K562 (cell line): Measurements from ENCODE around the gene TFF2. TPM values are rescaled to one million over a fixed set of nuclear protein-coding genes. Genes with fewer than 3 reads are reported as not detected.

Experiments
- ATAC-seq: fragments of 200-7000 bp; cut with Tn5 transposase; 3 replicates; pipeline ENCODE4 v1.9.1; 2020; ENCODE audit warnings: moderate library complexity
- BruUV-seq: library from RNA; stranded (reverse); fragments of 400-500 nt; replicated peaks from 2 replicates; lab custom pipeline; 2021; lab: Mats Ljungman, UMichigan
- CTCF ChIA-PET: fragments of 300-600 bp; formaldehyde crosslinking; extraction: SDS; loops from one replicate; lab custom pipeline; 2021; ENCODE audit warnings: low intra/inter-chr PET ratio; lab: Yijun Ruan, JAX
- POLR2A ChIA-PET: fragments of 300-600, 350-650 bp; sonication (Branson Sonifier 250); formaldehyde crosslinking; extraction: SDS; loops from one replicate; lab custom pipeline; 2021; ENCODE audit warnings: antibody characterized with exemption, inconsistent platforms; lab: Yijun Ruan, JAX
- DNase-seq, 4 experiments: peaks; one replicate each; pipeline versions ENCODE4 v3.0.0 to v3.0.0-alpha.2; 2011 to 2018; ENCODE audit warnings: low spot score in 3 of 4, mixed read lengths in 3 of 4; ENCODE audit errors: extremely low read depth in 1 of 4
- FAIRE-seq: peaks from 2 replicates; lab custom pipeline; 2011; peaks lifted over from hg19 to GRCh38; lab: Jason Lieb, UNC
- H2AFZ ChIP-seq: 2 replicates; pipeline ENCODE4 v1.6.0; 2011; ENCODE audit warnings: low read depth, low read length, control low read depth, inconsistent platforms
- H3K27ac ChIP-seq: fragments of 200-600 bp; 3 replicates; pipeline ENCODE4 v1.8.0; 2011; ENCODE audit warnings: low read depth, mild to moderate bottlenecking, control low read depth, inconsistent platforms, low read length, moderate library complexity, mixed read lengths; ENCODE audit errors: extremely low read depth
- H3K27me3 ChIP-seq, 2 experiments: fragments of 300-600 bp in 1 of 2; 2 replicates in 1 of 2; 3 replicates in 1 of 2; pipeline versions ENCODE4 v1.6.0 to v1.8.0; 2011; ENCODE audit warnings: inconsistent platforms in 2 of 2, low read length in 2 of 2, mild to moderate bottlenecking in 1 of 2, mixed read lengths in 1 of 2, moderate library complexity in 1 of 2; ENCODE audit not compliant: control insufficient read depth in 2 of 2, insufficient read depth in 2 of 2
- H3K36me3 ChIP-seq: fragments of 300-600 bp; 3 replicates; pipeline ENCODE4 v1.8.0; 2011; ENCODE audit warnings: mild to moderate bottlenecking, low read length, inconsistent platforms; ENCODE audit not compliant: control insufficient read depth, insufficient read depth
- H3K4me1 ChIP-seq, 2 experiments: fragments of 200-600 bp in 1 of 2; replicated peaks in 1 of 2; 2 replicates in 1 of 2; 3 replicates in 1 of 2; pipeline versions ENCODE4 v1.5.1 to v1.8.0; 2011; ENCODE audit warnings: inconsistent platforms in 2 of 2, low read length in 2 of 2, mild to moderate bottlenecking in 1 of 2, mixed read lengths in 1 of 2, moderate library complexity in 1 of 2; ENCODE audit not compliant: control insufficient read depth in 2 of 2, insufficient read depth in 2 of 2
- H3K4me2 ChIP-seq: 2 replicates; pipeline ENCODE4 v1.6.1; 2011; ENCODE audit warnings: low read length, control low read depth, inconsistent platforms, mixed read lengths; ENCODE audit not compliant: insufficient read depth
- H3K4me3 ChIP-seq: fragments of 200-600 bp; sonication (generic), shearing (Covaris generic); 2 replicates; pipeline ENCODE4 v1.5.1; 2016; ENCODE audit warnings: control low read depth, inconsistent platforms
- H3K79me2 ChIP-seq: fragments of 200-600 bp; 3 replicates; pipeline ENCODE4 v1.8.0; 2011; ENCODE audit warnings: low read length, inconsistent platforms; ENCODE audit not compliant: control insufficient read depth, insufficient read depth
- H3K9ac ChIP-seq, 2 experiments: 2 replicates each; pipeline versions ENCODE4 v1.6.0 to v1.6.1; 2011; ENCODE audit warnings: low read depth in 2 of 2, low read length in 2 of 2, control low read depth in 1 of 2, inconsistent platforms in 1 of 2, mild to moderate bottlenecking in 1 of 2, mixed read lengths in 1 of 2; ENCODE audit not compliant: insufficient read depth in 1 of 2
- H3K9me1 ChIP-seq: one replicate; pipeline ENCODE4 v1.6.0; 2011; ENCODE audit warnings: inconsistent platforms, mild to moderate bottlenecking, low read length, moderate library complexity; ENCODE audit not compliant: control insufficient read depth, insufficient read depth
- H3K9me3 ChIP-seq: replicated peaks from 2 replicates; pipeline ENCODE4 v1.5.1; 2011; ENCODE audit warnings: low read depth, low read length, inconsistent platforms; ENCODE audit not compliant: control insufficient read depth, insufficient read depth
- H4K20me1 ChIP-seq: replicated peaks from 2 replicates; pipeline ENCODE4 v1.6.1; 2011; ENCODE audit warnings: low read length, inconsistent platforms, mixed read lengths; ENCODE audit not compliant: control insufficient read depth, insufficient read depth
- ERF ChIP-seq: fragments of 450-650 bp; formaldehyde crosslinking; IDR thresholded peaks from 2 replicates; pipeline ENCODE4 v1.4.0; 2020; ENCODE audit warnings: mild to moderate bottlenecking, mixed read lengths
- ESRRA ChIP-seq: fragments of 450-650 bp; IDR thresholded peaks from 2 replicates; pipeline ENCODE4 v1.6.1; 2014; ENCODE audit warnings: low read depth, mild to moderate bottlenecking, moderate library complexity, borderline replicate concordance
- OTX1 ChIP-seq: fragments of 450-650 bp; formaldehyde crosslinking; IDR thresholded peaks from 2 replicates; pipeline ENCODE4 v1.4.0; 2022; ENCODE audit warnings: mild to moderate bottlenecking
- PHF8 ChIP-seq: fragments of 200-600 bp; sonication (generic); IDR thresholded peaks from 2 replicates; pipeline ENCODE4 v1.6.1; 2012; ENCODE audit warnings: mixed run types, mild to moderate bottlenecking, inconsistent platforms, low read length, moderate library complexity, borderline replicate concordance
- POLR2B ChIP-seq: fragments of 450-650 bp; IDR thresholded peaks from 2 replicates; pipeline ENCODE4 v1.6.1; 2018; ENCODE audit warnings: low read depth; ENCODE audit not compliant: partially characterized antibody
- PPARD ChIP-seq: fragments of 250-450 bp; sonication (Bioruptor Pico); IDR thresholded peaks from 2 replicates; pipeline ENCODE4 v1.8.0; 2022; ENCODE audit warnings: inconsistent platforms, mild to moderate bottlenecking, moderate library complexity
- TBP ChIP-seq: optimal IDR thresholded peaks from 2 replicates; pipeline ENCODE3; 2011; ENCODE audit warnings: low read depth, low read length, improper control_type of control experiment
- TEAD2 ChIP-seq: fragments of 450-650 bp; IDR thresholded peaks from 2 replicates; pipeline ENCODE4 v1.6.1; 2016; ENCODE audit warnings: missing genetic modification characterization, control low read depth, missing compliant biosample characterization
- THRA ChIP-seq: fragments of 450-650 bp; IDR thresholded peaks from 2 replicates; pipeline ENCODE4 v1.6.1; 2017; ENCODE audit warnings: mild to moderate bottlenecking, moderate library complexity
- ZNF561 ChIP-seq: fragments of 450-650 bp; formaldehyde crosslinking; conservative IDR thresholded peaks from 2 replicates; pipeline ENCODE4 v1.4.0; 2020; ENCODE audit warnings: mild to moderate bottlenecking, moderate library complexity
- WGBS: fragments of 100-300 bp; shearing (Covaris generic); methylation state at CpG from one replicate; pipeline ENCODE4 v1.1.6; 2016; ENCODE audit warnings: low coverage, mixed read lengths; ENCODE audit not compliant: insufficient coverage; ENCODE audit errors: missing lambda C conversion rate; 5-methylcytosine and 5-hydroxymethylcytosine counted together
- in situ Hi-C: fragments of 300-500 bp; cut with MboI; formaldehyde crosslinking; loops from 4 replicates; pipeline ENCODE4 v1.15.0; 2018; ENCODE audit warnings: inconsistent platforms, mixed read lengths
- intact Hi-C: fragments of 100-400 bp; cut with micrococcal nuclease; formaldehyde crosslinking; loops from 2 replicates; pipeline ENCODE4 v1.14.2; 2022
- polyA plus RNA-seq, 8 experiments: library from polyadenylated mRNA; depleted of rRNA in 4 of 8; stranded (reverse) in 5 of 8; unstranded in 3 of 8; fragments of >200 nt; fragmentation: Nextera tagmentation in 2 of 8; fragmentation: Illumina TruSeq in 1 of 8; extraction: Ambion mirVana in 2 of 8; extraction: Trizol in 1 of 8; gene quantifications; 2 replicates each; pipeline versions ENCODE4 v1.2.1 to v1.2.3, GENCODE V29; 2011 to 2014; ENCODE audit warnings: inconsistent platforms in 1 of 8, missing spikeins in 1 of 8
- total RNA-seq, 7 experiments: library from RNA; depleted of rRNA in 6 of 7; stranded (reverse); fragments of >200 nt in 6 of 7; fragmentation: Illumina TruSeq in 2 of 7; extraction: Trizol in 2 of 7; gene quantifications; 2 replicates each; pipeline versions ENCODE4 v1.2.1 to v1.2.3, GENCODE V29; 2011 to 2021; ENCODE audit warnings: low replicate concordance in 1 of 7
- TF ChIP-seq, protein P1 (sequence below): sonication (generic); formaldehyde crosslinking; IDR thresholded peaks from 2 replicates; pipeline ENCODE4 v1.8.1; 2023; ENCODE audit warnings: mild to moderate bottlenecking, missing genetic modification reagents
- TF ChIP-seq, protein P2 (sequence below): fragments of 250-450 bp; sonication (Bioruptor Pico); IDR thresholded peaks from 2 replicates; pipeline ENCODE4 v1.5.0; 2021; ENCODE audit warnings: mild to moderate bottlenecking, borderline replicate concordance

The TFF2 gene
- total and polyA plus RNA-seq, 9 of the 15 experiments (the other 6 are each of a cell fraction or from before 2014, with no cell fraction given) = not detected

DNA sequence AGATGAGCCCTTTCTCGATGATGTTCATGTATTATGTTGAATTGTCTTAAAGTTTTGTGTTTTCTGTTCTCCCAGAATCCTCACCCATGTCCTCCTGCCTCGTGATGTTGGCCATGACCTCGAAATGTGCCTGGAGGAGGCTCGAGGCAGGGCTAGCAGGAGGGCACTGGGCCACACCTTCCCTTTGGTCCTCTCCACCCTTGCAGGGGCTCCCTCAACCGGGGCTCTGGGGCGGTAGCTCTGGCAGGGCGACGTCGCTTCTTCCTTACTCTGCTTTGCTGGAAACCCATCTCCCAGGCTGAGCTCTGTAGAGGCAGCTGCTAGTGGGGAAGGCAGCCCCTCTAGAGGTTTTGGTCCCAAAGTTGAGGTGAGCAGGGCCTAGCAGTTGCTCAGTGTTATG lies 49.8 kb downstream of the TFF2 start (continued):
- TF ChIP-seq TBP = no peak
- TF ChIP-seq PPARD = no peak
- TF ChIP-seq, protein P1, sequence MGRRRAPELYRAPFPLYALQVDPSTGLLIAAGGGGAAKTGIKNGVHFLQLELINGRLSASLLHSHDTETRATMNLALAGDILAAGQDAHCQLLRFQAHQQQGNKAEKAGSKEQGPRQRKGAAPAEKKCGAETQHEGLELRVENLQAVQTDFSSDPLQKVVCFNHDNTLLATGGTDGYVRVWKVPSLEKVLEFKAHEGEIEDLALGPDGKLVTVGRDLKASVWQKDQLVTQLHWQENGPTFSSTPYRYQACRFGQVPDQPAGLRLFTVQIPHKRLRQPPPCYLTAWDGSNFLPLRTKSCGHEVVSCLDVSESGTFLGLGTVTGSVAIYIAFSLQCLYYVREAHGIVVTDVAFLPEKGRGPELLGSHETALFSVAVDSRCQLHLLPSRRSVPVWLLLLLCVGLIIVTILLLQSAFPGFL = no peak
- no peak for TF ChIP-seq ESRRA

- Histone ChIP-seq H3K9me3 (no peaks in the 10 kb centered on the region), H3K79me2 (no peaks in the 10 kb centered on the region), H3K27me3 (peaks cover 66 to 77% of the 10 kb centered on the region in 2 experiments), H3K4me2 (no peak overlapping the region), H3K36me3 (no peaks in the 10 kb centered on the region), H4K20me1 (peaks cover 12% of the 10 kb centered on the region; the same call in 1 of the 2 replicates), H3K4me3 (no peak overlapping the region), H3K9me1 (peaks cover 3% of the 10 kb centered on the region), H3K9ac (no peak overlapping the region), H2AFZ (no peak overlapping the region), H3K4me1 (peaks cover 0 to 3% of the 10 kb centered on the region in 2 experiments; a peak in 1 of 5 replicates), H3K27ac (no peak overlapping the region)
- ChIA-PET POLR2A (interaction anchor here (1.1 kb wide), 1 partner anchor 9 kb away, joined by 4 read pairs; no protein-coding TSS in a partner anchor), CTCF (no interaction called here)
- no peak for FAIRE-seq
- WGBS = 0% methylated on average over 7 of the region's 7 CpGs
- DNase-seq = no peak
- ATAC-seq = no peak
- BruUV-seq = no TSS peak
- in situ Hi-C loops (no loop called here), intact Hi-C loops (no loop called here)
- TF ChIP-seq TEAD2 = no peak
- no peak for TF ChIP-seq ZNF561
- TF ChIP-seq, protein P2, sequence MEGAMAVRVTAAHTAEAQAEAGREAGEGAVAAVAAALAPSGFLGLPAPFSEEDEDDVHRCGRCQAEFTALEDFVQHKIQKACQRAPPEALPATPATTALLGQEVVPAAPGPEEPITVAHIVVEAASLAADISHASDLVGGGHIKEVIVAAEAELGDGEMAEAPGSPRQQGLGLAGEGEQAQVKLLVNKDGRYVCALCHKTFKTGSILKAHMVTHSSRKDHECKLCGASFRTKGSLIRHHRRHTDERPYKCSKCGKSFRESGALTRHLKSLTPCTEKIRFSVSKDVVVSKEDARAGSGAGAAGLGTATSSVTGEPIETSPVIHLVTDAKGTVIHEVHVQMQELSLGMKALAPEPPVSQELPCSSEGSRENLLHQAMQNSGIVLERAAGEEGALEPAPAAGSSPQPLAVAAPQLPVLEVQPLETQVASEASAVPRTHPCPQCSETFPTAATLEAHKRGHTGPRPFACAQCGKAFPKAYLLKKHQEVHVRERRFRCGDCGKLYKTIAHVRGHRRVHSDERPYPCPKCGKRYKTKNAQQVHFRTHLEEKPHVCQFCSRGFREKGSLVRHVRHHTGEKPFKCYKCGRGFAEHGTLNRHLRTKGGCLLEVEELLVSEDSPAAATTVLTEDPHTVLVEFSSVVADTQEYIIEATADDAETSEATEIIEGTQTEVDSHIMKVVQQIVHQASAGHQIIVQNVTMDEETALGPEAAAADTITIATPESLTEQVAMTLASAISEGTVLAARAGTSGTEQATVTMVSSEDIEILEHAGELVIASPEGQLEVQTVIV (CRISPR knock-in tag) = no peak
- no peak for TF ChIP-seq POLR2B
- no peak for TF ChIP-seq OTX1
- no peak for TF ChIP-seq THRA
- TF ChIP-seq PHF8 = no peak
- no peak for TF ChIP-seq ERF (CRISPR knock-in tag)
Measured at GRCh38 chr21:42300045-42300583, 50.7 kb downstream of the TFF2 start.
